Measurements from ENCODE around the gene MRM1. TPM values are rescaled to one million over a fixed set of nuclear protein-coding genes. Genes with fewer than 3 reads are reported as not detected.

The MRM1 gene
- total and polyA plus RNA-seq, 9 of the 15 experiments (the other 6 are each of a cell fraction or from before 2014, with no cell fraction given) = 0.61 to 28.4 (median 21.5) TPM

DNA sequence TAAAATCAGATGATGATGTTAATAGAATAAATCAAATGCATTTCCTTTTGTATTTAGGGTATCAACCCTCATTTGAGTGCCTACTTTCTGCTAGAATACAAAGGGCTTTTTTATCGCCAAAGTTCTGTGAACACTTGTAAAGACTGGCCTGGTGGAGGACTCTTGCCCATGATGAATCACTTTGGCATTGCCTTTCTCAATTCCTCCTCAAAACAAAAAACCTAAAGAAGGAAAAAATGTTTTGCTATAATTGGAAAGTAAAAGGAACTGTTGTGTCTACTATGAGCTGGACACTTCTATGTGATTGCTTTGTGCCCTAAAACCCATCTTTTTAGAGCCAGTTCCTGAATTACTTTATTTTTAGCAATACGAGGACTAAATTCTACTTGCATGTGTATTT is 22.7 kb upstream of the MRM1 start:
- Histone ChIP-seq H3K4me1 (replicated peaks in 1 of 2; ENCODE audit: control insufficient read depth in 2 of 2, insufficient read depth in 2 of 2, low read length in 2 of 2) (peaks cover 0 to 6% of the 10 kb centered on the region in 2 experiments; a peak in 2 of 5 replicates), H3K27me3 (ENCODE audit: control insufficient read depth in 2 of 2, insufficient read depth in 2 of 2, low read length in 2 of 2) (no peaks in the 10 kb centered on the region), H3K9ac (ENCODE audit: insufficient read depth in 1 of 2, low read depth in 2 of 2, low read length in 2 of 2) (no peak overlapping the region), H2AFZ (ENCODE audit: low read depth, low read length) (no peak overlapping the region), H3K9me1 (ENCODE audit: control insufficient read depth, insufficient read depth, low read length) (no peaks in the 10 kb centered on the region), H3K79me2 (ENCODE audit: control insufficient read depth, insufficient read depth, low read length) (peaks cover 20% of the 10 kb centered on the region), H3K9me3 (replicated peaks; ENCODE audit: control insufficient read depth, insufficient read depth, low read depth, low read length) (no peaks in the 10 kb centered on the region), H3K4me2 (ENCODE audit: insufficient read depth, low read length) (no peak overlapping the region), H3K36me3 (ENCODE audit: control insufficient read depth, insufficient read depth, low read length) (peaks cover 81% of the 10 kb centered on the region), H3K27ac (ENCODE audit: extremely low read depth, low read depth, low read length) (no peak overlapping the region), H4K20me1 (replicated peaks; ENCODE audit: control insufficient read depth, insufficient read depth, low read length) (no peaks in the 10 kb centered on the region), H3K4me3 (no peak overlapping the region)
- ChIA-PET POLR2A (interaction anchor here (0.8 to 1.4 kb wide), 4 partner anchors 11 to 30 kb away, joined by 3 to 4 read pairs (median 3); partner anchors contain the start of gene DHRS11), CTCF (ENCODE audit: low intra/inter-chr PET ratio) (no interaction called here)
- TF ChIP-seq ZNF431 (CRISPR knock-in tag; IDR thresholded peaks at IDR 0.05) (no peak), ZNF224 (CRISPR knock-in tag; IDR thresholded peaks at IDR 0.05) (no peak), SIRT6 (IDR thresholded peaks at IDR 0.05; ENCODE audit: low read depth, low read length) (no peak), TEAD1 (CRISPR knock-in tag; IDR thresholded peaks at IDR 0.05) (no peak), PML (IDR thresholded peaks at IDR 0.05; ENCODE audit: low read length) (no peak), ADNP (tag; IDR thresholded peaks at IDR 0.05) (no peak)
- DNase-seq (ENCODE audit: extremely low read depth in 1 of 4, low spot score in 3 of 4) (no peak), ATAC-seq (no peak), FAIRE-seq (no peak)
- BruUV-seq (replicated peaks) = no TSS peak
- WGBS (ENCODE audit: insufficient coverage, low coverage, missing lambda C conversion rate) = 76% methylated on average over 2 of the region's 2 CpGs
- intact Hi-C loops (cut with micrococcal nuclease) = no loop called here
- in situ Hi-C loops (cut with MboI) = no loop called here

DNA sequence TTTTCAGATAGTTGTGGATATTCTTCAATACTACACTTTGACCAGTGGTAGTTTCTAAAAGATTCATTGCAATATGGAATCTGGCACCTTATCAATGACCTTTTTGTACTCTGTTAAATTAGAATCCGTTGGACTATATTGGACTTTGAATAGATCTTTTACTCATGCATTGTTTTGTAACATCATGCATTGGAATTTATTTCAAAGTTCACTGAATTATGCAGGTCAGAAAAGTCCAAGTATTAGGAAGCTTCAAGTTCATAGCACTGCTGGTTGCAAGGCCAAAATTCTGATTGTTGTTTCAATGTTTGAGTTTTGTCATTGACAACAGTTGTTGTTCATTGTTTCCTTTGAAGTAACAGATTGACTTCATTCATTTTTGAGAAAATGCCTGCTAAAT is 17.6 kb upstream of the MRM1 start:
- Histone ChIP-seq H3K4me2 (ENCODE audit: insufficient read depth, low read length) (no peak overlapping the region), H4K20me1 (replicated peaks; ENCODE audit: control insufficient read depth, insufficient read depth, low read length) (no peaks in the 10 kb centered on the region), H3K27ac (ENCODE audit: extremely low read depth, low read depth, low read length) (no peak overlapping the region), H2AFZ (ENCODE audit: low read depth, low read length) (no peak overlapping the region), H3K4me3 (no peak overlapping the region), H3K4me1 (replicated peaks in 1 of 2; ENCODE audit: control insufficient read depth in 2 of 2, insufficient read depth in 2 of 2, low read length in 2 of 2) (no peaks in the 10 kb centered on the region), H3K9me1 (ENCODE audit: control insufficient read depth, insufficient read depth, low read length) (no peaks in the 10 kb centered on the region), H3K9ac (ENCODE audit: insufficient read depth in 1 of 2, low read depth in 2 of 2, low read length in 2 of 2) (no peak overlapping the region), H3K27me3 (ENCODE audit: control insufficient read depth in 2 of 2, insufficient read depth in 2 of 2, low read length in 2 of 2) (no peaks in the 10 kb centered on the region), H3K36me3 (ENCODE audit: control insufficient read depth, insufficient read depth, low read length) (peaks cover 87% of the 10 kb centered on the region), H3K9me3 (replicated peaks; ENCODE audit: control insufficient read depth, insufficient read depth, low read depth, low read length) (no peaks in the 10 kb centered on the region), H3K79me2 (ENCODE audit: control insufficient read depth, insufficient read depth, low read length) (peaks cover 5% of the 10 kb centered on the region; the same call in 1 of the 3 replicates)
- BruUV-seq (replicated peaks) = no TSS peak
- intact Hi-C loops (cut with micrococcal nuclease) = no loop called here
- in situ Hi-C loops (cut with MboI) = no loop called here
- FAIRE-seq (no peak), ATAC-seq (no peak), DNase-seq (ENCODE audit: extremely low read depth in 1 of 4, low spot score in 3 of 4) (no peak)
- TF ChIP-seq, protein P1, sequence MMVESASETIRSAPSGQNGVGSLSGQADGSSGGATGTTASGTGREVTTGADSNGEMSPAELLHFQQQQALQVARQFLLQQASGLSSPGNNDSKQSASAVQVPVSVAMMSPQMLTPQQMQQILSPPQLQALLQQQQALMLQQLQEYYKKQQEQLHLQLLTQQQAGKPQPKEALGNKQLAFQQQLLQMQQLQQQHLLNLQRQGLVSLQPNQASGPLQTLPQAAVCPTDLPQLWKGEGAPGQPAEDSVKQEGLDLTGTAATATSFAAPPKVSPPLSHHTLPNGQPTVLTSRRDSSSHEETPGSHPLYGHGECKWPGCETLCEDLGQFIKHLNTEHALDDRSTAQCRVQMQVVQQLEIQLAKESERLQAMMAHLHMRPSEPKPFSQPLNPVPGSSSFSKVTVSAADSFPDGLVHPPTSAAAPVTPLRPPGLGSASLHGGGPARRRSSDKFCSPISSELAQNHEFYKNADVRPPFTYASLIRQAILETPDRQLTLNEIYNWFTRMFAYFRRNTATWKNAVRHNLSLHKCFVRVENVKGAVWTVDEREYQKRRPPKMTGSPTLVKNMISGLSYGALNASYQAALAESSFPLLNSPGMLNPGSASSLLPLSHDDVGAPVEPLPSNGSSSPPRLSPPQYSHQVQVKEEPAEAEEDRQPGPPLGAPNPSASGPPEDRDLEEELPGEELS (CRISPR knock-in tag; IDR thresholded peaks at IDR 0.05; ENCODE audit: borderline replicate concordance) = no peak
- TF ChIP-seq HEY1 (CRISPR knock-in tag; IDR thresholded peaks at IDR 0.05; ENCODE audit: borderline replicate concordance) = no peak
- no peak for TF ChIP-seq NR2C1 (IDR thresholded peaks at IDR 0.05)
- no peak for TF ChIP-seq NR2C1 (tag; IDR thresholded peaks at IDR 0.05)
- TF ChIP-seq, protein P2, sequence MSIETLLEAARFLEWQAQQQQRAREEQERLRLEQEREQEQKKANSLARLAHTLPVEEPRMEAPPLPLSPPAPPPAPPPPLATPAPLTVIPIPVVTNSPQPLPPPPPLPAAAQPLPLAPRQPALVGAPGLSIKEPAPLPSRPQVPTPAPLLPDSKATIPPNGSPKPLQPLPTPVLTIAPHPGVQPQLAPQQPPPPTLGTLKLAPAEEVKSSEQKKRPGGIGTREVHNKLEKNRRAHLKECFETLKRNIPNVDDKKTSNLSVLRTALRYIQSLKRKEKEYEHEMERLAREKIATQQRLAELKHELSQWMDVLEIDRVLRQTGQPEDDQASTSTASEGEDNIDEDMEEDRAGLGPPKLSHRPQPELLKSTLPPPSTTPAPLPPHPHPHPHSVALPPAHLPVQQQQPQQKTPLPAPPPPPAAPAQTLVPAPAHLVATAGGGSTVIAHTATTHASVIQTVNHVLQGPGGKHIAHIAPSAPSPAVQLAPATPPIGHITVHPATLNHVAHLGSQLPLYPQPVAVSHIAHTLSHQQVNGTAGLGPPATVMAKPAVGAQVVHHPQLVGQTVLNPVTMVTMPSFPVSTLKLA (conservative IDR thresholded peaks at IDR 0.05) = no peak
- no peak for TF ChIP-seq SMARCA4 (IDR thresholded peaks at IDR 0.05)
- TF ChIP-seq, protein P3, sequence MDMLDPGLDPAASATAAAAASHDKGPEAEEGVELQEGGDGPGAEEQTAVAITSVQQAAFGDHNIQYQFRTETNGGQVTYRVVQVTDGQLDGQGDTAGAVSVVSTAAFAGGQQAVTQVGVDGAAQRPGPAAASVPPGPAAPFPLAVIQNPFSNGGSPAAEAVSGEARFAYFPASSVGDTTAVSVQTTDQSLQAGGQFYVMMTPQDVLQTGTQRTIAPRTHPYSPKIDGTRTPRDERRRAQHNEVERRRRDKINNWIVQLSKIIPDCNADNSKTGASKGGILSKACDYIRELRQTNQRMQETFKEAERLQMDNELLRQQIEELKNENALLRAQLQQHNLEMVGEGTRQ (CRISPR knock-in tag; IDR thresholded peaks at IDR 0.05) = no peak
- CTCF ChIA-PET (ENCODE audit: low intra/inter-chr PET ratio) = no interaction called here
- 71% methylated on average over 1 of the region's 1 CpG for whole genome bisulfite sequencing (ENCODE audit: insufficient coverage, low coverage, missing lambda C conversion rate)
- POLR2A ChIA-PET = interaction anchor here (1.0 to 4.0 kb wide), 3 partner anchors 10 to 17 kb away, joined by 3 to 19 read pairs (median 10); partner anchors contain the start of gene MRM1
